Gastroesophageal sphincter (tissue), 3 donors: ENCODE data around the gene PPP5C.

ENCODE experiments used
- EP300 ChIP-seq: sonication (generic); formaldehyde crosslinking; IDR thresholded peaks from one replicate; pipeline ENCODE4 v1.6.1; 2017; ENCODE audit warnings: antibody characterized with exemption, mild to moderate bottlenecking
- POLR2AphosphoS5 ChIP-seq: sonication (generic); formaldehyde crosslinking; IDR thresholded peaks from one replicate; pipeline ENCODE4 v1.6.1; 2017; ENCODE audit warnings: antibody characterized with exemption
- TF ChIP-seq, protein P1 (sequence below), 4 experiments: fragments of 200-600 bp in 2 of 4; fragments of 450-650 bp in 2 of 4; sonication (generic) in 1 of 4; IDR thresholded peaks; one replicate each; pipeline ENCODE4 v1.5.1; 2017 to 2019; ENCODE audit warnings: antibody characterized with exemption in 4 of 4, mild to moderate bottlenecking in 2 of 4, moderate library complexity in 2 of 4

DNA sequence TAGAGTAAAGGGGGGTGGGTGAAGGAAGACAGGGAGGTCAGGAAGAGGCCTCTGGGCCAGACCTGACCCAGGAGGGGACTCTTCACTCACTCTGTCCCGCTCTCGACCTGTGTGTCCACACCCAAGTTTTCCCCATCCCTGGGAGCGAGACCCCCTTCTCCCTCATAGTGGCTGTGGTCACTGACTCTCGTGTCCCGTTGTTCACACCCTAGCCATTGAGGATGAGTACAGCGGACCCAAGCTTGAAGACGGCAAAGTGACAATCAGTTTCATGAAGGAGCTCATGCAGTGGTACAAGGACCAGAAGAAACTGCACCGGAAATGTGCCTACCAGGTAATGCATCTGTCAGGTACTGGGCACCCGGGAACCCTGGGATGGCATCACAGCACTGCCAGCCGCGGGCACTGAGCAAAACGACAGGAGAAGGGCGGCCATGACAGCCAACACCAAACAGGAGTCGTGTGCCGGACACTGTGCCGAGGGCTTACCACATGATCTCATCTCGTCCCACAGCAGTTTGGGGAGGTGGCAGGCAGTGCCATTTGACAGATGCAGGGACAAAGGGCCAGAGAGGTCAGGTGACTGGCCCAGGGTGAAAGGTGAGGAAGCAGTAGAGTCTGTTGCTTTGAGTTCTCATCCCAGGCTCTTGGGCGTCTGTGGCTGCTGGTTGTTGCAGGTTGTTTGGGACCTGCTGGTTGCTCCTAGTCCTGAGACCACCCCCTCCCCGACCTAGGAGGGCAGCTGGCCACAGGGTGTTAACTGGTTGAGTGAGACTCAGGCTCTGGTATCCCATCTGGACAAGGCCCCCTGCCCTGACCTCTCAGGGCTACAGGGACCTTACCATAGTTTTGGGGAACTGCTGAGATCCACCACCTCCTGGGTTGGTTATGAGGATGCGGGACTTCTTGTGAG, 29.6 kb downstream of the PPP5C start:
- TF ChIP-seq, protein P1, sequence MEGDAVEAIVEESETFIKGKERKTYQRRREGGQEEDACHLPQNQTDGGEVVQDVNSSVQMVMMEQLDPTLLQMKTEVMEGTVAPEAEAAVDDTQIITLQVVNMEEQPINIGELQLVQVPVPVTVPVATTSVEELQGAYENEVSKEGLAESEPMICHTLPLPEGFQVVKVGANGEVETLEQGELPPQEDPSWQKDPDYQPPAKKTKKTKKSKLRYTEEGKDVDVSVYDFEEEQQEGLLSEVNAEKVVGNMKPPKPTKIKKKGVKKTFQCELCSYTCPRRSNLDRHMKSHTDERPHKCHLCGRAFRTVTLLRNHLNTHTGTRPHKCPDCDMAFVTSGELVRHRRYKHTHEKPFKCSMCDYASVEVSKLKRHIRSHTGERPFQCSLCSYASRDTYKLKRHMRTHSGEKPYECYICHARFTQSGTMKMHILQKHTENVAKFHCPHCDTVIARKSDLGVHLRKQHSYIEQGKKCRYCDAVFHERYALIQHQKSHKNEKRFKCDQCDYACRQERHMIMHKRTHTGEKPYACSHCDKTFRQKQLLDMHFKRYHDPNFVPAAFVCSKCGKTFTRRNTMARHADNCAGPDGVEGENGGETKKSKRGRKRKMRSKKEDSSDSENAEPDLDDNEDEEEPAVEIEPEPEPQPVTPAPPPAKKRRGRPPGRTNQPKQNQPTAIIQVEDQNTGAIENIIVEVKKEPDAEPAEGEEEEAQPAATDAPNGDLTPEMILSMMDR (IDR thresholded peaks at IDR 0.05): no peak
- TF ChIP-seq POLR2AphosphoS5 (no peak), EP300 (no peak)
